ENCODE results near the gene ST6GAL1.

DNA sequence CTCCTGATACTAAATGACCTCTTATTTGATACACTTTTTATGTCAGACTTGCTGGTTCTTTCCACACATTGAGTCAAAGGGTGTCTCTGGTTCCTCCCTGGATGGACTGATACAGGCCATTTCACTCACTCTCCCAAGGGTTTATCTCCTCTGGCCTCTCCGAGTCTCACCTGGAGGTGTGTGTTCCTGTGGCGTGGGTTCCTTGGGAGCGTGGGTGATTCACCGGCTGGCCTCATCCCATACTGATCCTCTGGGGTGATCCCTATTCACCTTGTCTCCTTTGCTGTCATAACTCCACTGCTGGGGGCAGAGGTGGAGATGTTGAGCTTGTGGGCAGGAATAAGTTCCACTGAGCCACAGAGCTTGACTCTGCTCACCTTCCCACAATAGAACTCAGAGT, 61.1 kb downstream of the ST6GAL1 start:
- TF ChIP-seq POLR2AphosphoS5 (IDR thresholded peaks at IDR 0.05) (no peak), EP300 (IDR thresholded peaks at IDR 0.05) (no peak)
- TF ChIP-seq, protein P1, sequence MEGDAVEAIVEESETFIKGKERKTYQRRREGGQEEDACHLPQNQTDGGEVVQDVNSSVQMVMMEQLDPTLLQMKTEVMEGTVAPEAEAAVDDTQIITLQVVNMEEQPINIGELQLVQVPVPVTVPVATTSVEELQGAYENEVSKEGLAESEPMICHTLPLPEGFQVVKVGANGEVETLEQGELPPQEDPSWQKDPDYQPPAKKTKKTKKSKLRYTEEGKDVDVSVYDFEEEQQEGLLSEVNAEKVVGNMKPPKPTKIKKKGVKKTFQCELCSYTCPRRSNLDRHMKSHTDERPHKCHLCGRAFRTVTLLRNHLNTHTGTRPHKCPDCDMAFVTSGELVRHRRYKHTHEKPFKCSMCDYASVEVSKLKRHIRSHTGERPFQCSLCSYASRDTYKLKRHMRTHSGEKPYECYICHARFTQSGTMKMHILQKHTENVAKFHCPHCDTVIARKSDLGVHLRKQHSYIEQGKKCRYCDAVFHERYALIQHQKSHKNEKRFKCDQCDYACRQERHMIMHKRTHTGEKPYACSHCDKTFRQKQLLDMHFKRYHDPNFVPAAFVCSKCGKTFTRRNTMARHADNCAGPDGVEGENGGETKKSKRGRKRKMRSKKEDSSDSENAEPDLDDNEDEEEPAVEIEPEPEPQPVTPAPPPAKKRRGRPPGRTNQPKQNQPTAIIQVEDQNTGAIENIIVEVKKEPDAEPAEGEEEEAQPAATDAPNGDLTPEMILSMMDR (IDR thresholded peaks at IDR 0.05) = no peak
